NCI-H1417 treated with DMSO at 0.1 percent for 48 hours (cell line): ENCODE data around the gene IFT43.
"Not testable (repeated sequence)": the region's sequence is repeated elsewhere in the genome, so short reads cannot be mapped to it uniquely, and the experiment has no call there.

ENCODE experiments used
- DNase-seq: peaks from one replicate; lab custom pipeline; 2025; lab: John Stamatoyannopoulos, UW

IFT43 gene

DNA sequence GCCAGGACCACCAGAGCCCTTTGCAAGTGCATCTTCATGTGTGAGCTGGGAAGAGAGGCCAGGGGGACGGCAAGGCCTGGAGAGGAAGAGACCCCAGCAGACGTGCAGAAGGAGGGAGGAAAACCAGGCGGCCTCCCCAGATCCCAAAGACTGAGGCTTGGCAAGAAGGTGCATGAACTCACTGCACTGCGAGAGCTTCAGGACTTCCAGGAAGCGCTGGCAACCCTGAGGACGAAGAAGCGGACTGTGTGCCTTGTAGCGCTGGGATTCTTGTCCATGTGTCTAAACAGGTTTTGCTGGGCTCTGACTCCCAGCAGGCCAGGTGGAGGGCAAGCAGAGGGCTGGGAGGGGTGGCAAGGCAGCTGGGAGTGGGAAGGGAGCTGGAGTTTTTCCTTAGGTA, 4.7 kb upstream of the IFT43 start:
- no peak for DNase-seq

GRCh38 chr14:75981426-75982265, 3.9 kb upstream of the IFT43 start, which contains the start of gene TGFB3:
Gene TGFB3, minus strand, starts transcription at chr14:75981995. Its CDS starts 1,102 bp downstream, at chr14:75980893.
- DNase-seq, result peak; percentile 52

GRCh38 chr14:75982266-75983018, 3.1 kb upstream of the IFT43 start:
- peak; percentile 56 for DNase-seq

- no peak for DNase-seq
These were observed 2.6 kb upstream of the IFT43 start for GRCh38 chr14:75983019-75983358.

DNA sequence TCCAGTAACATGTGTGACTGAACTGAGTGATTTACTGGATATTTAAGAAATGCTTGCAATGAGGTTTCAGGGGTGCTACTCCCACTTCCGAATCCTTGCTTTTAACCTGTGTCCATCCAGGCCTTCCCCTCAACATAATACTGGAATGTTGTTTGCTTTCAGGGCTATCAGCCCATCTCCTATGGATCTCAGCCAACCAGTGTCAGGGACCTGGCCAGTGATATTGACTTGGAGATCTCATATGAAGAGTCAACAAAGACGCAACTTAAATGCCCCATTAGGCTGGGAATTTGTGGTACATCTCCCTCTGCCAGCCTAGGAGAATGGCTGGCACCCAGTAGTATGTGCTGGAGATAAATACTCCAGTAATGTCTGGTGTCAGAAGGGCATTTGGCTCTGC, 889 bp upstream of the IFT43 start:
- DNase-seq, result no peak

- no peak for DNase-seq
These were observed 839 bp downstream of the IFT43 start for GRCh38 chr14:75986439-75986765.

DNA sequence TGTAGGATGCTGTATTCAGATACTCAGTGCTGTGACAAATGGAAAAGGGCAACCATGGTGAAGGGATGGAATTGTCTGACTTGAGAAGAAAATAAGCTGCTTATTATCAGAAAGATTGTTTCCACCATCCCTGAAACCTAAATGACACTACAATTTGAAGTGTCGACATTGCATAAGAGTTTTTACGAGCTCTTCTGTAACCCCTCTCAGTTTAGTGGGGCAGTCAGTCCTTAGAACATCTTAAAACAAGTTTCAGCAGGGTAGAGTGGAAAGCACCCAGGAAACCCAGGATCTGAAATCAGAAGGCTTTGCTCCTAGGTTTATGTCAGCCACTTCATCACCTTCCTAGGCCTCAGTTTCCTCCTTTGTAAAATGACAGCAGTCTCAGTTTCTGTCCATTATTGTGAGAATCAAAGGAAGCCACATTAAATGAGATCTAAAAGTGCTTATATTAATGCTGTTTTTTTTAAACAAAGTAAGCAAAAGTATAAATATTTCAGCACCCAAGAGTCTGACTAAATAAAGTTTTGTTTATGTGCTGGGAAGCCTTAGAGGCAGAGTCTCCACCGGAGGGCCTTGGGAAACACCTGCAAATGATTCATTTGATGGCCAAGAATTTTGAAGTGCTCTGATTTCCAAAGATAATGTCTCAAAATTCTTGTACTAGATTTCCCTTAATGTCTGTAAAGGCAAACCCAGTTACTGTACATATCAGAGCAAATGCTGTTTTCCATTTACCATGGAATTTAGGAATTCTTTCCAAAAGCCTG, 1.8 kb downstream of the IFT43 start:
- no peak for DNase-seq

GRCh38 chr14:75989134-75989533, 3.6 kb downstream of the IFT43 start:
- no peak for DNase-seq

- no peak for DNase-seq
These were observed 4.7 kb downstream of the IFT43 start for GRCh38 chr14:75990297-75990696.

DNA sequence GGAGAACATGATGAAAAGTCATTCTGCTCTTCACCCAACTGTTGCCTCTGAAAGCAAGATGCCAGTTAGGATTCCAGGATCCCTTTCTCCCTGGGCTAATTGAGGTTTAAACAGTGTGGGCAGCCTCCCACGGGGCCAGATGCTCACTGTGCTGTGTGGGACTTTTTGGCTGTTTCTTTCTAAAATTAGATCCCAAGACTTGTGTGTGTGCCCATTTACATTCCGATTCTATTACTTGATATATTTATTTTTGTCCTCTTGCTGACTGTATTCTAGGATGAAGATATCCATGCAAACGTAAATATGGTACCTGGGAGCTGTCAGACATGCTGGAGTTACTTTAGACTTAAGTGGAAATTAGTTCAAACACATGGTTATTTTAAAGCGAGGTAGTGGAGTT, 6.2 kb downstream of the IFT43 start:
- DNase-seq, result no peak

- no peak for DNase-seq
These were observed 8.0 kb downstream of the IFT43 start for GRCh38 chr14:75993567-75994041.

DNA sequence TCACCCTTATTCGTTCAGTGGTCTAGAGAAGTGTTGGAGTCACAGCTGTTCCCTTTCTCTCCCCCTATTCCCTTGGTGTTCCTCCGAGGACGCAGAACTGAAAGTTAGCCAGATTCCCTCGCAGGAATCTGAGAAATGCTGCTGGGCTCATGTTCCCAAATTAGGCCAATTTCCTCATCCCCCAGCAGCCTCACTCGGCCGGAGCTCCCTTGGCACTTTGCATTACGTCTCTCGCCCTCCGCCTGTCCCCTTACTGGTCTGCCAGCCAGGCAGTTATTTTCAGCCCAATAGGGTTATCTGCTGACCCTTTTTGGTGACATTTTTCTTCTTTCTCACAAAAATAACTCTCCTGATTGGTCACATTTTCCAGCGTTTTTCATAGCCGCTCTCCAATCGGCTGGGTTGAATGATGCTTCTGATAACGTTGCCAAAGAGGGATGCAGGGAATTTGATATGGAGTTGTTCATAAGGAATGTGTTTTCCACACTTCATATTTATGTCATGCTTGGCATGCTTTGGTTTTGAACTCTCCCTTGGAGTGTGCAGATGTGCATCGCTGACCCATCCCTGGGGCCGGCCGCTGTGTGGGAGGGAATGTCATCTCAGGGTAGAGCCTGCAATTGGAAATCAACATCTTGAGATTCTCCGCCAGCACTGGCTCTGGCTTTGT, 9.9 kb downstream of the IFT43 start:
- DNase-seq, result no peak

- no peak for DNase-seq
These were observed 10.9 kb downstream of the IFT43 start for GRCh38 chr14:75996488-75996887.

DNA sequence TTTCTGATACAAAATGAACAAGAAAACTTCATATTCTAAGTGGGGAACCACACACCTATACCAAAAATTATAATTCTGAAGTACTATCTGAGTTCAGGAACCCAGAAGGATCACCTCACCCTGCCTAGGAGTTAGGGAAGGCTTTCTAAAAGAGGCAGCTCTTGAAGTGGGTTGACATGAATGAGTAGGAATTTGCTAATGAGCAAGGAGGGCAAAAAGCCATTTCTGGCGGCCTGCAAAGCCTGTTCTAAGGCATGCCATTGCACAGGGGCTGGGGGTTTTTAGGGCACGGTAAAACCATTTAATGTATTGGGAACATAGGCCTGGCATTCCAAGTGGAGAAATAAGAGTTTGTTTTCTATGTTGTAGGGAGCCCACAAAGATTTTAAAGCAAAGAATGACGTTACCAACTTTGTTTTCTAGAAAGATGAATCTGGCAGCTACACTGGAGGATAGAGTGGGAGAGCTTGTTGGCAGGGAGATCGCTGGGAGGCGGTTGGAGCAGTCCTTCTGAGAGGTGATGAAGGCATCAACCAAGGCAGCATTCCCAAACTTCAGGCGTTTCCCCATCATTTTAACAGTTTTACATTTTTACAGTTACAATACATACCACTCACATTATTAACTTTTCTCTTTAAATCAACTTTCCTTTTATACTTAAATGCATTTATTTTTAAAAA, 14.1 kb downstream of the IFT43 start:
- DNase-seq, result no peak

GRCh38 chr14:76002383-76002782, 16.8 kb downstream of the IFT43 start:
- no peak for DNase-seq

GRCh38 chr14:76006253-76006652, 20.7 kb downstream of the IFT43 start:
- no peak for DNase-seq

DNA sequence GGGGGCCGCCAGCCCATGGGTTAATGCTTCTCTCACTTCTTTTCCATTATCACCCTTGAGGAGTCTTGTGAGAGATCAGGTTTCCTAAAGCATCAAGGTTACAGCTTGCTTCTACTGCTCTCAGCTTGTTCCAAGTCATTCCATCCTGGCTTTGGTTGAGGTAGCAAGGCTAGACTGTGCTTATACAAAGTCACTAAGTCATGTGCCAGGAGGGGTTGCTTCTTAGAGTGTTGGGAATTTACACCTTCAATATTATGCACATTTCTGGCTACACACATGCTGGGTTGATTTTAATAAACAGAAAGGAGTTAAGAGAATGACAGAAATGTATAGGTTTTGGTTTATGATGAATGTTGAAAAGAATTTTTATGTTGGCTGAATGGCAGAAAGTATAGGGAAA, 21.8 kb downstream of the IFT43 start:
- DNase-seq, result no peak

- DNase-seq, result no peak
These were observed 22.3 kb downstream of the IFT43 start for GRCh38 chr14:76007852-76008251.

GRCh38 chr14:76009627-76010026, 24.1 kb downstream of the IFT43 start:
- not testable (repeated sequence) for DNase-seq

GRCh38 chr14:76011930-76012329, 26.4 kb downstream of the IFT43 start:
- no peak for DNase-seq

- DNase-seq, result no peak
These were observed 26.8 kb downstream of the IFT43 start for GRCh38 chr14:76012354-76012753.
